ENCODE measurements around the gene MTHFS. TPM values are rescaled to one million over a fixed set of nuclear protein-coding genes. Genes with fewer than 3 reads are reported as not detected.

The MTHFS gene
- total RNA-seq, 4 donors from 2014 or later: 3.9 to 11.8 (median 10.1) TPM

GRCh38 chr15:79844221-79844620 lies 52.6 kb downstream of the MTHFS start:
- no peak overlapping the region for H3K4me3 ChIP-seq (ENCODE audit: low read depth, poor library complexity, severe bottlenecking)
- TF ChIP-seq CTCF (IDR thresholded peaks at IDR 0.05) (no peak), POLR2A (IDR thresholded peaks at IDR 0.05) (no peak)
- intact Hi-C loops (cut with DNase I; ENCODE audit: low total_unique reads): no loop called here
- 95 to 97% methylated on average over 3 of the region's 3 CpGs for WGBS, 2 donors
- no peak for DNase-seq (ENCODE audit: low spot score in 2 of 2)

- H3K4me3 ChIP-seq (ENCODE audit: low read depth, poor library complexity, severe bottlenecking): no peak overlapping the region
- intact Hi-C loops (cut with DNase I; ENCODE audit: low total_unique reads): no loop called here
- TF ChIP-seq CTCF (IDR thresholded peaks at IDR 0.05) (no peak), POLR2A (IDR thresholded peaks at IDR 0.05) (no peak)
- DNase-seq (ENCODE audit: low spot score in 2 of 2): no peak
Observed at GRCh38 chr15:79837846-79838245, 59.0 kb downstream of the MTHFS start.

- intact Hi-C loops (cut with DNase I; ENCODE audit: low total_unique reads): no loop called here
- H3K4me3 ChIP-seq (ENCODE audit: low read depth, poor library complexity, severe bottlenecking): no peak overlapping the region
- TF ChIP-seq POLR2A (IDR thresholded peaks at IDR 0.05) (no peak), CTCF (IDR thresholded peaks at IDR 0.05) (no peak)
- WGBS, 2 donors: 72 to 88% methylated on average over 4 of the region's 4 CpGs
- DNase-seq (ENCODE audit: low spot score in 2 of 2): no peak
Observed at GRCh38 chr15:79834495-79834894, 62.3 kb downstream of the MTHFS start.

GRCh38 chr15:79832367-79833120 lies 64.3 kb downstream of the MTHFS start:
- WGBS, 2 donors: 87 to 100% methylated on average over 1 of the region's 1 CpG
- no peak for TF ChIP-seq POLR2A (IDR thresholded peaks at IDR 0.05)
- no peak for TF ChIP-seq CTCF (IDR thresholded peaks at IDR 0.05)
- no peak overlapping the region for H3K4me3 ChIP-seq (ENCODE audit: low read depth, poor library complexity, severe bottlenecking)
- intact Hi-C loops (cut with DNase I; ENCODE audit: low total_unique reads): no loop called here
- no peak for DNase-seq (ENCODE audit: low spot score in 2 of 2)

- no peak for TF ChIP-seq CTCF (IDR thresholded peaks at IDR 0.05)
- no peak for TF ChIP-seq POLR2A (IDR thresholded peaks at IDR 0.05)
- WGBS, 2 donors: 92 to 94% methylated on average over 1 of the region's 1 CpG
- no peak for DNase-seq (ENCODE audit: low spot score in 2 of 2)
- intact Hi-C loops (cut with DNase I; ENCODE audit: low total_unique reads): no loop called here
- H3K4me3 ChIP-seq (ENCODE audit: low read depth, poor library complexity, severe bottlenecking): no peak overlapping the region
Observed at GRCh38 chr15:79831604-79832003, 65.2 kb downstream of the MTHFS start.

- H3K4me3 ChIP-seq (ENCODE audit: low read depth, poor library complexity, severe bottlenecking): no peak overlapping the region
Observed at GRCh38 chr15:79829950-79830349, 66.9 kb downstream of the MTHFS start.

More at GRCh38 chr15:79829950-79830349, 66.9 kb downstream of the MTHFS start:
- DNase-seq (ENCODE audit: low spot score in 2 of 2): no peak
- 95% methylated on average over 14 of the region's 14 CpGs for WGBS, 2 donors
- TF ChIP-seq POLR2A (IDR thresholded peaks at IDR 0.05): no peak
- no peak for TF ChIP-seq CTCF (IDR thresholded peaks at IDR 0.05)
- intact Hi-C loops (cut with DNase I; ENCODE audit: low total_unique reads): no loop called here

All from lower leg skin (tissue), 4 donors.